SK-N-SH (cell line): ENCODE results near the gene PSMC2. TPM values are rescaled to one million over a fixed set of nuclear protein-coding genes. Genes with fewer than 3 reads are reported as not detected.
A peak's percentile ranks its signal among the peaks of the same experiment; 100 is the strongest.

Experiments
- CTCF ChIA-PET: fragments of 300-600, 350-600 bp; formaldehyde crosslinking; extraction: SDS; loops from one replicate; lab custom pipeline; 2021; lab: Yijun Ruan, JAX
- POLR2A ChIA-PET: fragments of 350-600 bp; sonication (Branson Sonifier 250); formaldehyde crosslinking; extraction: SDS; loops from one replicate; lab custom pipeline; 2020; ENCODE audit warnings: antibody characterized with exemption, inconsistent platforms; lab: Yijun Ruan, JAX
- DNase-seq: peaks from one replicate; pipeline ENCODE4 v3.0.0; 2012
- H2AFZ ChIP-seq: fragments of 200-600 bp; sonication (generic); 2 replicates; pipeline ENCODE4 v1.8.1; 2016; ENCODE audit warnings: antibody characterized with exemption, mild to moderate bottlenecking, low read depth
- H3F3A ChIP-seq: fragments of 200-600 bp; sonication (generic); replicated peaks from 2 replicates; pipeline ENCODE3; 2016; ENCODE audit warnings: antibody characterized with exemption, mild to moderate bottlenecking; ENCODE audit not compliant: insufficient read depth
- H3K27ac ChIP-seq, 2 experiments: fragments of 200-500 bp in 1 of 2; fragments of 200-600 bp in 1 of 2; sonication (Bioruptor generic) in 1 of 2; sonication (generic), shearing (Covaris generic) in 1 of 2; 2 replicates each; pipeline versions ENCODE4 v1.5.1 to v1.6.1; 2014 to 2016; ENCODE audit warnings: low read depth in 2 of 2, inconsistent platforms in 1 of 2, low read length in 1 of 2, mild to moderate bottlenecking in 1 of 2, mixed read lengths in 1 of 2
- H3K27me3 ChIP-seq: fragments of 200-600 bp; sonication (generic), shearing (Covaris generic); 2 replicates; pipeline ENCODE4 v1.6.1; 2016; ENCODE audit warnings: mixed run types; ENCODE audit not compliant: insufficient read depth
- H3K36me3 ChIP-seq, 2 experiments: fragments of 200-500 bp in 1 of 2; fragments of 200-600 bp in 1 of 2; sonication (Bioruptor generic) in 1 of 2; sonication (generic) in 1 of 2; replicated peaks in 1 of 2; 2 replicates each; pipeline versions ENCODE3 to v1.5.1; 2014 to 2016; ENCODE audit warnings: low read length in 1 of 2, mild to moderate bottlenecking in 1 of 2; ENCODE audit not compliant: insufficient read depth in 2 of 2, control insufficient read depth in 1 of 2
- H3K4me1 ChIP-seq, 2 experiments: fragments of 200-500 bp in 1 of 2; fragments of 200-600 bp in 1 of 2; sonication (Bioruptor generic) in 1 of 2; sonication (generic), shearing (Covaris generic) in 1 of 2; 2 replicates each; pipeline versions ENCODE4 v1.5.1 to v1.6.1; 2014 to 2016; ENCODE audit warnings: low read depth in 1 of 2, low read length in 1 of 2, mixed run types in 1 of 2; ENCODE audit not compliant: insufficient read depth in 2 of 2, control insufficient read depth in 1 of 2
- H3K4me2 ChIP-seq: fragments of 200-600 bp; sonication (generic), shearing (Covaris generic); 2 replicates; pipeline ENCODE4 v1.6.1; 2017; ENCODE audit warnings: mixed run types
- H3K4me3 ChIP-seq, 2 experiments: fragments of 200-500 bp in 1 of 2; fragments of 200-600 bp in 1 of 2; sonication (Bioruptor generic) in 1 of 2; sonication (generic), shearing (Covaris generic) in 1 of 2; 2 replicates each; pipeline versions ENCODE4 v1.5.1 to v1.8.1; 2014 to 2016; ENCODE audit warnings: low read depth in 2 of 2, inconsistent platforms in 1 of 2, low read length in 1 of 2, mild to moderate bottlenecking in 1 of 2, mixed read lengths in 1 of 2, moderate library complexity in 1 of 2
- H3K79me2 ChIP-seq: fragments of 200-600 bp; sonication (generic); 2 replicates; pipeline ENCODE4 v1.8.1; 2017; ENCODE audit warnings: mild to moderate bottlenecking; ENCODE audit not compliant: insufficient read depth
- H3K9ac ChIP-seq: fragments of 200-600 bp; sonication (generic); 2 replicates; pipeline ENCODE4 v1.6.1; 2017; ENCODE audit warnings: mixed run types
- H3K9me2 ChIP-seq: fragments of 200-600 bp; sonication (generic); 2 replicates; pipeline ENCODE4 v1.6.1; 2017; ENCODE audit warnings: mixed run types
- H3K9me3 ChIP-seq: fragments of 200-600 bp; sonication (generic); 2 replicates; pipeline ENCODE4 v1.6.1; 2017; ENCODE audit warnings: mixed run types, mild to moderate bottlenecking, moderate library complexity
- H4K20me1 ChIP-seq: fragments of 200-600 bp; sonication (generic); 2 replicates; pipeline ENCODE4 v1.6.1; 2017; ENCODE audit warnings: mild to moderate bottlenecking, mixed run types; ENCODE audit not compliant: insufficient read depth
- CHD2 ChIP-seq: fragments of 150-350 bp; IDR thresholded peaks from 2 replicates; pipeline ENCODE4 v1.6.1; 2018; ENCODE audit warnings: low read length; ENCODE audit not compliant: partially characterized antibody
- EP300 ChIP-seq, 2 experiments: IDR thresholded peaks; 2 replicates each; pipeline versions ENCODE4 v1.4.0 to v1.6.1; 2012; ENCODE audit warnings: borderline replicate concordance in 1 of 2, low read depth in 1 of 2, low read length in 1 of 2
- EZH2phosphoT487 ChIP-seq: fragments of 200-600 bp; sonication (generic); IDR thresholded peaks from 2 replicates; pipeline ENCODE4 v1.6.1; 2017; ENCODE audit warnings: low read depth, mixed run types, mild to moderate bottlenecking, antibody characterized with exemption, moderate library complexity, borderline replicate concordance
- FOSL2 ChIP-seq: IDR thresholded peaks from 2 replicates; pipeline ENCODE4 v1.4.0; 2012; ENCODE audit warnings: low read depth, mild to moderate bottlenecking, moderate library complexity, borderline replicate concordance
- FOXJ3 ChIP-seq: sonication (generic); formaldehyde crosslinking; IDR thresholded peaks from 2 replicates; pipeline ENCODE4 v1.5.1; 2020; ENCODE audit warnings: mild to moderate bottlenecking, missing genetic modification reagents
- GATA2 ChIP-seq: sonication (generic); formaldehyde crosslinking; IDR thresholded peaks from 2 replicates; pipeline ENCODE4 v1.5.0; 2020; ENCODE audit warnings: mild to moderate bottlenecking, missing genetic modification reagents
- IRF3 ChIP-seq: fragments of 150-350 bp; IDR thresholded peaks from 2 replicates; pipeline ENCODE4 v1.6.1; 2016; ENCODE audit warnings: mild to moderate bottlenecking, low read depth, low read length
- JUND ChIP-seq: IDR thresholded peaks from 2 replicates; pipeline ENCODE4 v1.4.0; 2012
- MEF2A ChIP-seq: IDR thresholded peaks from 2 replicates; pipeline ENCODE4 v1.4.0; 2012; ENCODE audit warnings: low read depth, borderline replicate concordance
- MXI1 ChIP-seq: IDR thresholded peaks from 2 replicates; pipeline ENCODE4 v1.6.1; 2012; ENCODE audit warnings: mild to moderate bottlenecking, low read depth, low read length, improper control_type of control experiment
- NFIC ChIP-seq: IDR thresholded peaks from 2 replicates; pipeline ENCODE4 v1.4.0; 2012; ENCODE audit warnings: borderline replicate concordance
- NRF1 ChIP-seq: IDR thresholded peaks from 2 replicates; pipeline ENCODE4 v1.6.1; 2012; ENCODE audit warnings: low read depth, mild to moderate bottlenecking, low read length
- RAD21 ChIP-seq: IDR thresholded peaks from 2 replicates; pipeline ENCODE4 v1.6.1; 2012; ENCODE audit warnings: mild to moderate bottlenecking, low read length
- RFX5 ChIP-seq: IDR thresholded peaks from 2 replicates; pipeline ENCODE4 v1.6.1; 2012; ENCODE audit warnings: mild to moderate bottlenecking, improper control_type of control experiment, low read length
- RXRA ChIP-seq: IDR thresholded peaks from 2 replicates; pipeline ENCODE4 v1.4.0; 2012; ENCODE audit warnings: low read depth, mild to moderate bottlenecking, borderline replicate concordance
- SIN3A ChIP-seq: IDR thresholded peaks from 2 replicates; pipeline ENCODE4 v1.6.1; 2012; ENCODE audit warnings: low read depth, mild to moderate bottlenecking, low read length, moderate library complexity, borderline replicate concordance
- TCF12 ChIP-seq: IDR thresholded peaks from 2 replicates; pipeline ENCODE4 v1.4.0; 2012
- YY1 ChIP-seq: IDR thresholded peaks from 2 replicates; pipeline ENCODE4 v1.4.0; 2012; ENCODE audit warnings: low read depth, mild to moderate bottlenecking
- WGBS: methylation state at CpG from one replicate; pipeline ENCODE4 v1.1.6; 2017; ENCODE audit warnings: low lambda C conversion rate; 5-methylcytosine and 5-hydroxymethylcytosine counted together
- polyA plus RNA-seq, 3 experiments: library from polyadenylated mRNA; depleted of rRNA; stranded (reverse); fragments of >200 nt; gene quantifications; 2 replicates each; pipeline ENCODE4 v1.2.3, GENCODE V29; 2012

PSMC2 gene
- polyA plus RNA-seq, 1 of the 3 experiments (the other 2 are of a cell fraction), result 231 TPM

GRCh38 chr7:103346396-103346795, 1.0 kb upstream of the PSMC2 start:
- peaks cover 6 to 17% of the 10 kb centered on the region in 2 experiments for H3K36me3 ChIP-seq
- peaks cover 84% of the 10 kb centered on the region for H3K79me2 ChIP-seq
- peaks cover 27% of the 10 kb centered on the region for H4K20me1 ChIP-seq
- WGBS, result 93% methylated on average over 5 of the region's 5 CpGs
- H3K27me3 ChIP-seq, result no peaks in the 10 kb centered on the region
- DNase-seq, result no peak
- no peak overlapping the region for H3K4me3 ChIP-seq
- no peak overlapping the region for H3K9ac ChIP-seq
- H3F3A ChIP-seq, result peaks cover 5% of the 10 kb centered on the region
- H2AFZ ChIP-seq, result peak overlapping the region; percentile 92
- H3K9me3 ChIP-seq, result no peaks in the 10 kb centered on the region
- no peak overlapping the region for H3K4me2 ChIP-seq
- ChIA-PET CTCF (no interaction called here), POLR2A (interaction anchor here (0.8 kb wide), 1 partner anchor 12 kb away, joined by 3 read pairs; no protein-coding TSS in a partner anchor)
- no peak for TF ChIP-seq MXI1
- TF ChIP-seq RFX5, result no peak
- no peak for TF ChIP-seq JUND
- TF ChIP-seq EZH2phosphoT487, result no peak
- TF ChIP-seq NRF1, result no peak
- no peak for TF ChIP-seq GATA2
- H3K9me2 ChIP-seq, result no peaks in the 10 kb centered on the region
- peaks cover 7 to 23% of the 10 kb centered on the region in 2 experiments; a peak in 2 of 4 replicates for H3K4me1 ChIP-seq
- no peak overlapping the region for H3K27ac ChIP-seq

- H3K36me3 ChIP-seq, result peaks cover 12 to 20% of the 10 kb centered on the region in 2 experiments
- peaks cover 43% of the 10 kb centered on the region for H4K20me1 ChIP-seq
- ChIA-PET CTCF (interaction anchor here (0.5 to 4.4 kb wide), 5 partner anchors 12 to 100 kb away, joined by 3 to 17 read pairs (median 3); partner anchors contain the start of gene PMPCB), POLR2A (no interaction called here)
- peak overlapping the region; percentile 92; the same call in 1 of the 2 replicates for H3K9ac ChIP-seq
- peak overlapping the region; percentile 72 to 82 for H3K4me3 ChIP-seq
- H3K9me3 ChIP-seq, result no peaks in the 10 kb centered on the region
- H3K79me2 ChIP-seq, result peaks cover 84% of the 10 kb centered on the region
- peak overlapping the region; percentile 86 for H3K4me2 ChIP-seq
- no peaks in the 10 kb centered on the region for H3K27me3 ChIP-seq
- WGBS, result 7% methylated on average over 13 of the region's 13 CpGs
- TF ChIP-seq SIN3A (no peak), GATA2 (no peak), NFIC (no peak), MXI1 (no peak)
- H3K9me2 ChIP-seq, result no peaks in the 10 kb centered on the region
- peaks cover 5% of the 10 kb centered on the region for H3F3A ChIP-seq
- peak overlapping the region in 1 of 2 experiments; percentile 87; a peak in 1 of 4 replicates for H3K27ac ChIP-seq
- peaks cover 3 to 21% of the 10 kb centered on the region in 2 experiments; a peak in 2 of 4 replicates for H3K4me1 ChIP-seq
- no peak for DNase-seq
- no peak overlapping the region for H2AFZ ChIP-seq
These were observed 1.0 kb downstream of the PSMC2 start for GRCh38 chr7:103348452-103348851.

- 27% methylated on average over 2 of the region's 2 CpGs for WGBS
- Histone ChIP-seq H2AFZ (no peak overlapping the region), H3K27me3 (no peaks in the 10 kb centered on the region), H3K9me2 (no peaks in the 10 kb centered on the region), H3K9me3 (no peaks in the 10 kb centered on the region), H3K9ac (peak overlapping the region; percentile 92; the same call in 1 of the 2 replicates), H3K36me3 (peaks cover 17 to 25% of the 10 kb centered on the region in 2 experiments), H3K4me2 (peak overlapping the region; percentile 86), H3F3A (peaks cover 5% of the 10 kb centered on the region), H3K27ac (no peak overlapping the region), H4K20me1 (peaks cover 47% of the 10 kb centered on the region), H3K4me3 (peak overlapping the region; percentile 72 to 82; a peak in 3 of 4 replicates), H3K79me2 (peaks cover 84% of the 10 kb centered on the region), H3K4me1 (peaks cover 3 to 19% of the 10 kb centered on the region in 2 experiments; a peak in 2 of 4 replicates)
- CTCF ChIA-PET, result interaction anchor here (0.8 to 4.4 kb wide), 2 partner anchors 11 to 51 kb away, joined by 3 to 17 read pairs; partner anchors contain the start of gene PMPCB
- TF ChIP-seq CHD2 (no peak), GATA2 (no peak), RXRA (no peak), JUND (no peak), RAD21 (no peak), IRF3 (no peak), TCF12 (no peak), MEF2A (no peak), FOSL2 (no peak), FOXJ3 (CRISPR knock-in tag) (no peak), EZH2phosphoT487 (no peak), YY1 (no peak), EP300 (IDR thresholded peaks at IDR 0.05; ENCODE audit: borderline replicate concordance in 1 of 2, low read depth in 1 of 2, low read length in 1 of 2) (no peak), SIN3A (no peak)
- POLR2A ChIA-PET, result no interaction called here
- no peak for DNase-seq
These were observed 1.5 kb downstream of the PSMC2 start for GRCh38 chr7:103348959-103349358.
